GM12875 (cell line): Measurements from ENCODE around the gene LPIN3.

Experiments used
- H3K4me3 ChIP-seq: one replicate; pipeline ENCODE4 v1.5.1; 2011; ENCODE audit warnings: low read depth, low read length, control low read depth
- TF ChIP-seq, protein P1 (sequence below): IDR thresholded peaks from 2 replicates; pipeline ENCODE4 v1.5.1; 2011; ENCODE audit warnings: low read depth, mild to moderate bottlenecking, control low read depth, inconsistent platforms, low read length, moderate library complexity, borderline replicate concordance; ENCODE audit not compliant: insufficient read depth

LPIN3 gene

DNA sequence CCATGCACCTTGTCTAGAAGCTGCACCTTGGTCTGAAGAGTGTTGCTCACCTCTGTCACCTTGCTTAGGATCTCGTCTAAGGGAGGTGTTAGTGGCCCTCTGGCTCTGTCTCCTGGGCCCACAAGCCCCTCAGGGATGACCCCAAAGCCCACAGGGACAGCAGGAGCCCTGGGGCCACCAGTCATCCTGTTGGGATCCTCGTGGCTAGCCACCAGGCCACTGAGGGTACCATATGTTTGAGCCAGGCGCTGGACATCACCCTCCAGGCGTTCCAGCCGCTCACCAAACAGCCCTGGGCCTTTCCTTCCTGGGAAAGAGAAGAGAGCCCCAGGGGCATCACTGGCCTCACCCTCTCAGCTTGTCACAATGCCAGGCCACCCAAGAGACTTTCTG is 22.1 kb downstream of the LPIN3 start:
- no peak overlapping the region for H3K4me3 ChIP-seq
- TF ChIP-seq, protein P1, sequence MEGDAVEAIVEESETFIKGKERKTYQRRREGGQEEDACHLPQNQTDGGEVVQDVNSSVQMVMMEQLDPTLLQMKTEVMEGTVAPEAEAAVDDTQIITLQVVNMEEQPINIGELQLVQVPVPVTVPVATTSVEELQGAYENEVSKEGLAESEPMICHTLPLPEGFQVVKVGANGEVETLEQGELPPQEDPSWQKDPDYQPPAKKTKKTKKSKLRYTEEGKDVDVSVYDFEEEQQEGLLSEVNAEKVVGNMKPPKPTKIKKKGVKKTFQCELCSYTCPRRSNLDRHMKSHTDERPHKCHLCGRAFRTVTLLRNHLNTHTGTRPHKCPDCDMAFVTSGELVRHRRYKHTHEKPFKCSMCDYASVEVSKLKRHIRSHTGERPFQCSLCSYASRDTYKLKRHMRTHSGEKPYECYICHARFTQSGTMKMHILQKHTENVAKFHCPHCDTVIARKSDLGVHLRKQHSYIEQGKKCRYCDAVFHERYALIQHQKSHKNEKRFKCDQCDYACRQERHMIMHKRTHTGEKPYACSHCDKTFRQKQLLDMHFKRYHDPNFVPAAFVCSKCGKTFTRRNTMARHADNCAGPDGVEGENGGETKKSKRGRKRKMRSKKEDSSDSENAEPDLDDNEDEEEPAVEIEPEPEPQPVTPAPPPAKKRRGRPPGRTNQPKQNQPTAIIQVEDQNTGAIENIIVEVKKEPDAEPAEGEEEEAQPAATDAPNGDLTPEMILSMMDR = no peak

DNA sequence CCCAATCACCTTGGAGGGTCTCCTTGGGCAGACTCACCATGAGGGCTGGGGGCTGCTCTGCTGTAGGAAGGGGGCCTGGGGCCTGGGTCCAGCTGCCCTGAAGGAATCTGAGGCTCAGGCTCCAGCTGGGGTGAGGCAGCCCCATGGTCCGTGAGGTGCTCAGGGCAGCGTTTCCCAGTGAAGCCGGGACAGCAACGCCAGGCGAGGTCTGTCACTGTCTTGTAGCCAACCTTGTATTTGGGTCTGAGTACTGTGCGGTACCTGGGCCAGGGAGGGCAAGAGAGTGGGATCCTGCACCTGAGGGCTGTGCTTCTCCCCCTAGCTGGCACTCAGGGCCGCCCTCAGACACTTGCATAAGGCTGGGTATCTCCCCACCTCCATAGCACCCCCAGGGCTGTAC is 23.0 kb downstream of the LPIN3 start:
- TF ChIP-seq, protein P1 = no peak
- H3K4me3 ChIP-seq = no peak overlapping the region

DNA sequence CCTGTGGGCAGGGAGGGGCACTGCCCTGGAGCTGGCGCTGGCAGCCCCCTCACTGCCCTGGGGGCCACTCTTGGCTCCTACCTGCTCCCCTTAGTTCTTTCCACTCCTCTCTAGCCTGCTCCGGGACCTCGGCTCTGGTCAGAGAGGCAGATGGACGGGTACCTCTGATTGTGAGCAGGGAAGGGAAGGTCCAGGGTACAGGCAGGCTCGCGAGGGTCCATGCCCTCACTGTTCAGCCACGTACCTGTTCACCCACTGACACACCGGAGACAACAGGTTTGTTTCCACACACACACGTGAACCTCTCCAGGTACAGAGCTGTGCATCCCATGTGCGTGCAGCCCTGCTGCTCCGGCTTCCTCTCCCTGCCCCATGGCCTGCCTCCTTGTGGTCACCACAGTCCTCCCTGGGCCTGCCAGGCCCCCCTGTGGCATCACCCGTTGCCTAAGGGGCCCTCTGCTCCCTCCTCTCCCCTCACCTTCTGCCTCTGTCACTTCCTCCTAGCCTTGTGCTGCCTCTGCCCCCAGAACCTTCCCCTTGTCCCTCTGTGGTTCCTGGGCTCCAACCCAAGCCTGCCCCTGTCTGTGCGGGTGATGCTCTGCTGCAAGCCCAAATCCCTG is 23.7 kb downstream of the LPIN3 start:
- TF ChIP-seq, protein P1 = no peak
- no peak overlapping the region for H3K4me3 ChIP-seq

DNA sequence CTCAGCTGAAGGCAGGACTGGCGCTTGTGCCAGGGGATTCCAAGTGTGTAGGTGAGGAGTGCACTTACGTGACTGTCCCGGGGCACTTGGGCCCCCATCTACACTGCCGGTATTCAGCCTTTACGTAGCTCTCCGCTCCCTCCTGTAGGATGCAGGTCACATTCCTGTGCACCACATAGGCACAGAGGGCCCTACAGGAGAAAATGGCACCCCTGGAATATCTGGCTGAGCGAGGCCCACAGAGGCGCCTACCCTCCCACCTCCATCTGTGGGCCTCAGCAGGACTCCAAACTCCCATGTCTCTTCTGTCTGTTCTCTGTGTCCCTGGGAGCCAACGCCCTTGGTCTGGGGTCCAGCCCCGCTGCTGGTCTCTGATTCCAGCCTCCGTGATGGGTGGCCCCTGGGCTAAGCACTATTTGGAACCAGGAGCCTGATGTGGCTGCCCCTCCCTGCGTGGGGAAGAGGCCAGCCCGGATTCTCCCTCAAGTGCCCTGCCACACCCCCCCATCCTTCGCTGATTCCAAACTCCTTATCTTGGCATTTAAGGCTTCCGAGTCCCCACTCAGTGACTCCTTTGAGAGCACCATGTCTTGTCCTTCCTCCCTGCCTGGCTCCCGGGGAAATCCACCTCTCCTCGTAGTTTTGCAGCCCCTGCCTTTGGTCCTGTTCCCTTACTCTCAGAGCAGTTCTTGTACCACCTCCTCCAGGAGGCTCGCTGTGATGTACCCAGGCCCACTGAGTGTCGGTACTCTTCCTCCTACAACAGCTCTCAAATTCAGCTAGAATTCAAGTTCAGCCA is 24.5 kb downstream of the LPIN3 start:
- H3K4me3 ChIP-seq = no peak overlapping the region
- TF ChIP-seq, protein P1 = no peak

DNA sequence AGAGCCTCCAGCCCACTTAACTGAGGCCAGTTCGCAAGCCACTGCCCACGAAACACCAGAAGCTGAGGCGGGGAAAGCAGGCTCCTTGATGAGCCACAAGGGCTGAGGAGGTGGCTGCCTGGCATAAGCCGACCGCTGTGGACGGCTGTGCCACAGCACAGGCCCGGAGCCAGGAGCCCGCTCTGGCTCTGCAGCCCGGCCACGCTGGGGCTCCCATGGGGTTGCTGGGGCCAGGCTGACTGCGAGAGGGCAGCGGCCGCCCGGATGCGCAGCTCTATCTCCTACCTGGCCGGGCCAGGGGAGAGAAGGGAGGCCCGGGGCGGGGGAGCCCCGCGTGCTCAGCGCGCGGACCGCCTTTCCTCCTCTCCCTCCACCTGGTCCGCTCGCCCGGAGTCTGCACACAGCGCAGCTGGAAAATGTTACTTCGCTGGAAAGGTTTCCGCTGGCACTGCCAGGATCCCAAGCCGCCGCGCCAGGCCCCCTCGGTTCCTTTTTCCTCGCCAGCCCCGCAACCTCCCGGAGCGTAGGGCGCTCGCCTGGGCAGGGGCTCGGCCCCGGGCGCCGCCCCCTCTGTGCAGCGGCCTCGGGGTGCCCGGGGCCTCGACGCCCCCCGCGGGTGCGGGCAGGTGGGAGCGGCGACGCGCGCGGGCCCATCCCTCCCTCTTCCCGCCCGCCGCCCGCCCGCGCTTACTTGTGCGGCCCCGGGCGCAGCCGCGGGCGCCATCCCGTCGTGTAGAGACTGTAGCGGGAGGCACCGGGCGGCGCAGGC is 25.3 kb downstream of the LPIN3 start:
- TF ChIP-seq, protein P1 = no peak
- H3K4me3 ChIP-seq = no peak overlapping the region

DNA sequence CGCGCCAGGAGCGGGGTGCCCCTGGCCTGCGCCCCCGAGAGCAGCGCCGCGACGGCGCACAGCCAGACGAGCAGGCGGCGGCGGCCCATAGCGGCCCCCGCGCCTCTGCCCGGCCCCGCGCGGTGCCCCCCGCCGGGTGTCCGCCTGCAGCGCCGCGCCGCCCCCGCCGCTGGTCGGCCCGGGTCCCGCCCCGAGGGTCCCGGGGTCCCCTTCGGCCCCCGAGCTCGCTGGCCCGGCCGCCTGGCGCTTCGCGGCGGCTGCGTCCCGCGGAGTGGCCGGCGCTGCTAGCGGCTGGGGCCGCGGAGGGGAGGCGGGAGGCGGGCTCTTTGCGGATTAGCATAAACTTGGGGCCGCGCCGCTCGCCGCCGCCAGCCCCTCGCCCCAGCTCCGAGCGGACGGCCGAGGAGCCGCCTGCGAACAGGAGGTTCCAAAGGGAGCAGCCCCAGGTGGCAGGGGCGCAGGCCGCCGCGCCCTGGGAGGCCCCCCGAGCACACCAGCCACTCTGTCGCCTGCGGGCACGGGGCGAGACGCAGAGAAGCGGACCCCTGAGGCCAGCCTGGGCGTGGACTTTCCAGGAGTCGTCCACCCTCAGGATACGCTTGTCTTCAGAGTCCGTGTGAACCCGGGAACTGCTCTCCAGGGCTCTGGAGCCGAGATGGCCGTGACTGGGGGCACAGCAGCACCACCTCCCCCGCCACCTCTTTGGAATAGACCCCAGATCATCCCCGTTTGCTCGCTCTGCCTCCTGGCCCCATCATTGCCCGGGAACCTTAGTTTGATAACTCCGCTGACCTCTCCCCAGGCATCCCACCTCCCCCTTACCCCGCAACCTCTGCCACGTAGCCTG is 26.1 kb downstream of the LPIN3 start, which contains the start of gene EMILIN3:
EMILIN3 (minus strand) TSS at position 273 of the 847 bp plus-strand sequence; CDS start at position 89, 184 bp downstream.
- TF ChIP-seq, protein P1 = no peak
- no peak within 1 kb of the TSS for H3K4me3 ChIP-seq
